CD4-positive, alpha-beta T cell treated with Interferon gamma for 1 hour (primary cell): ENCODE results near the gene SHANK3.
"Not testable (repeated sequence)": the region's sequence is repeated elsewhere in the genome, so short reads cannot be mapped to it uniquely, and the experiment has no call there.

ENCODE experiments used
- DNase-seq: peaks from one replicate; pipeline ENCODE4 v3.0.0-alpha.2; 2020

SHANK3 gene

DNA sequence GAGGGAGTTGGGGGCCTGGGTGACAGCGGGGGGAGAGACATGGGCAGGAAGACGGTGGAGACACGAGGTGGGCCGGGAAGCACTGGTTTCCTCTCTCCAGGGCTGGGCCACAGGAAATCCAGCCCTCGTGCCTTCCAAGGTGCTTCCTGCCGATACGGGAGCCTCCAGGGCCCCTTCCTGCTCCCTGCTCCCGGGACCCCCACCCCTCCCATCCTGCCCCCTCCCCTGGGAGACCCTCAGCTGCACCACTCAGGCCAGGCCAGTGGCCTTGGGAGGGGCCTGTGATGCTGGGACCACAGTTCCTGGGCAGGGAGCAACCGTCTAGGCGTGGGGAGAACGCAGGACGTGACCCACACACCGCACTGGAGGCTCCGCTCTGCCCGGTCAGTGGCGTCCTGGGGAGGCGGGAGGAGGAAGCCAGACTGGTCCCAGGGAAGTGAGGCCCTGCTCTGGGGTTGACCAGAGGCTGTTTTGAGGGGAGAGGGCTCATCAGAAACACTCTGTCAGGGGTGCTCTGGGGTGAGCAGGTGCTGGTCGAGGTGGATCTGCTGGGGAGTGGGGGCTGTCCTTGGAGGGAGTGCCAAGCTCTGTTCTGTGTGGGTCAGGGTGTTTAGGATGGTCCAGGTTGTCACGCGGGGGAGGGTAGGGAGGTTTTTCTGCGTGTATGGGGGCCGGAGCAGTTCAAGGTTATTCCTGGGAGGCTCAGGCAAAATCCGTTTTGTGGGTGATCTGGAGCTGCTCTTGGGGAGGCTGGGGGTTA is at the start of gene SHANK3:
Gene SHANK3 (plus strand): TSS at position 353 of the 760 bp plus-strand sequence.
- DNase-seq, result no peak

DNA sequence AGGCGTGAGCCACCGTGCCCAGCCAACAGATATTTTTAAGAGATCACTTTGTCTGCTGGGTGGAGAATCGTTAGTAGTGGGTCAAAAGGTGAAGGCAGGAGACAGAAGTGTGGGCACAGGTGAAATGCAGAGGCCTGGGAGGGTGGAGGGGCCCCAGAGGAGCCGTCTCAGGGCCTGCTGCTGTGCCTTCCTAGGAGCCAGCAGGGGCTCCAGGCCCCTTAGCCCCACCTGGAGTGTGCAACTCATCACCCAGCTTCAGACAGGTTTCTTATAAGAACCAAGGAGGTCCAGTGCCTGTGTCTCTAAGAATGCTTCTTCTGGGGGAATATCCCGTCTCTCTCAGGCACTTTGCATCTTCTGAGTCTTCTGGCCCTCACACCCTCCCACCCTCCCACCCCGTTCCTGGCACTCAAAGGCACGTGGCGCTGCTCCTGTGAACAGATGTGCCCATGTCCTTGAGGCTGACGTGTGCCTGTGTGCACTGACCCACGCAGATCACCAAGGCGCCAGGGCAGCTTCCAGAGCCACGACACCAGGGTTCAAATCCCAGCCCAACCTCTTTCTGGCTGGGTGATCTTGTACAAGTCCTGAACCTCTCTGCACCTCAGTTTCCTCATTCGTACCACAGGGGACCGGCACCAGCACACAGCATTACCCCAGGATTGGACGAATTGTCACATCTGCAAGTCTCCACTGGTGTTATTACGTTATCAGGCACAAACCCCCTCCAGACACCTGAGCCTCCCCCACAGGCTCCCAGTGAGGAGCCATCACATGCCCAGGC is 48.1 kb upstream of the SHANK3 start:
- no peak for DNase-seq

DNA sequence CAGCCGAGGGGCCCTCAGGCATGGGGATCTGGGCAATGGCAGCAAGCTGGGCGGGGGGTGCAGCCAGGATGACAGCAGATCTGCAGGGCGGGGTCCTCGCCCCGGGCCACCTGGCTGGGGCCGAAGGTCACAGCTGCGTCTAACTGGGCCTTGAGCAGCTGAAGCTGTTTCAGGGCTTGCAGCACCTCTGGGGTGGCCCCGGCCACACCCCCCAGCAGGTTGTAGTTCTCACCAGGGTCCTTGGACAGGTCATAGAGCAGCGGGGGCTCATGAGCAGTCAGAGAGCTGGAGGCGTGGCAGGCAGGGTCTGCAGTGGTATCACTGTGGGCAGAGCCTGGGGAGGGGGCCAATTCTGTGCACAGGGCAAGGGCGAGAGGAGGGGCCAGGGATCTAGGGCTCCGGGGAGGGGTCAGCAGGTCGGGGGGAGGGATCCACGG is 47.5 kb upstream of the SHANK3 start:
- no peak for DNase-seq

DNA sequence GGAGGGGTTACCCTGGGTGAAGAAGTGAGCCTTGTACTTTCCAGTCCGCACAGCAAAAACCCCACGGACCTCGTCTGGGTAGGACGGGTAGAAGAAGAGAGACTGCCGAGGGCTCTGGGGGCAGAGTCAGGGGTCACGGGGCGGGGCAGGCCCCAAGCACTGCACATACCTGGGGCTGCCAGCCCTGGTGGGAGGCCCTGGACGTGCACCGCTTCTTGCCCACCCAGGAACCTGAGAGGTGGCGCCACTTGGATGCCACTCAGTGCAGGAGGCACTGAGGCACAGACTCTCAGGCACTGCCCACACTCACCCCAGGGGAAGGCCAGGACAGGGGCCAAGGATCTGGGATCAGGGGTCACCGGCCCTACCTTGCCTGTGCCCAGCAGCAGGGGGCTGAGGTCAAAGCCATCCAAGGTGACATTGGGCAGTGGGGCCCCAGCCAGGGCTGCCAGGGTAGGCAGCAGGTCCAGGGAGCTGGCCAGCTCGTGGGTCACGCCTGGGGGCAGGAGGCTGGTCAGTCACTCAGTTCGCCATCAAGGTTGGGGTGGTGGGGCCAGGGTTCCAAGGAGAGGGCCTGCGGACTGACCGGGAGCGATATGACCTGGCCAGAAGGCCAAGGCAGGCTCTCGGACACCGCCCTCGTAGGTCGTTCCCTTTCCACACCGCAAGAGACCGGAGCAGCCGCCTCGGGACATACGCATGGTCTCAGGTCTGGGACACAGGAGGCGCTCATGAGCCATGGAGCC is 46.9 kb upstream of the SHANK3 start:
- no peak for DNase-seq

DNA sequence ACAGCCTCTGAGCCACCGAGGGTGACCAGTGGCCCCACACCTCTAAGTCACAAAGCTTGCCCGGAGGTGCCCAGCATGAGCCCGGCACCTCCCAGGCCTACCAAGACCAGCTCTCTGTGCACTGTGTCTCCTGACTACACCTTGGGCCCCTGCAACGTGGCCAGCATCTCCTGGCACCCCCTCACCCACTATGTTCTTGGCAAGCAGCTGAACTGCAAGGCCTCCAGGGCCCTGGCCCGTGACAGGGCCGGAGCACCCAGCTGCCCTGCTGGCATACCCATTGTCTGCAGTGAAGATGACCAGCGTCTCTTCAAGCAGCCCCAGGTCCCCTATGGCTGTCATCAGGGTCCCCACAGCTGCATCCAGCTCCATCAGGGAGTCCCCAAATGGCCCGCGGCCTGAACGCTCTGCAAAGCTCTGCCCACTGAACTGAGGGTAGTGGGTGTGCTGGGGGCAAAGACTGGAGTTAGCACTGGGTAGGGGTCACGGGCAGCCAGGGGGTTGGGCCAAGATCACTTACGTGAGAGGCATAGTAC is 46.2 kb upstream of the SHANK3 start:
- no peak for DNase-seq

DNA sequence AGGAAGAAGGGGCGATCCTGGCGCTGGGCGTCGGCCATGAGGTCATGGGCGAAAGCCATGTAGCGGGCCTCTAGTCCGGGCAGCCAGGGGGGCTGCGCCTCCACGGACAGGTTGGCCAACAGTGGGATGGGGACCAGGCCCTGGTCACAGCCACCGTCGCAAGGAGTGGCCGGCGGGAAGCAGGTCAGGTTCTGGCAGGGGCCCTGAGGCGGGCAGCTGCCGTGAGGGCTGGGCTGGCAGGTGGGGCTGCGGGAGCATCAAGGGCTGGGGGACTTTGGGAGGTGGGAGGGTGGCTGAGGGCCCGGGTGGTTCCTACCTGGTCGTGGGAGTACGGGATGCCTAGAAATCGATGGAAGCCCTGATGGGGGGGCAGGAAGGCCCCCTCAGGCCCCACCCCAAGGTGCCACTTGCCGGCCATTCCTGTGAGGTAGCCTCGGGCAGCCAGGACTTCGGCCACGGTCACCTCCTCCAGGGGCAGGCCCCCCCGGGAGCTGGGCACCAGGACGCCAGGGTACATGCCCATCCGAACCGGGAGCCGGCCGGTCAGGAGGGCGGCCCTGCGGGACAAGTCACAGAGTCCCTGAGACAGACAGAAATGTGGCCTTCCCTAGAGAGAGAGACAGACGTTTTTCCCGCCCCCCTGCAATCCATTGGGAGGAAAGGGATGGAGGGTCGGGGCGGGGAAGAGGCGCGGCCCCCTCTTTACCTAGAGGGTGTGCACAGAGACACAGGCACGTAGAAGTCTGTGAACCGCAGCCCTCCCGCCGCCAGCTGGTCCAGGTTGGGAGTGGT is 45.6 kb upstream of the SHANK3 start:
- DNase-seq, result no peak

DNA sequence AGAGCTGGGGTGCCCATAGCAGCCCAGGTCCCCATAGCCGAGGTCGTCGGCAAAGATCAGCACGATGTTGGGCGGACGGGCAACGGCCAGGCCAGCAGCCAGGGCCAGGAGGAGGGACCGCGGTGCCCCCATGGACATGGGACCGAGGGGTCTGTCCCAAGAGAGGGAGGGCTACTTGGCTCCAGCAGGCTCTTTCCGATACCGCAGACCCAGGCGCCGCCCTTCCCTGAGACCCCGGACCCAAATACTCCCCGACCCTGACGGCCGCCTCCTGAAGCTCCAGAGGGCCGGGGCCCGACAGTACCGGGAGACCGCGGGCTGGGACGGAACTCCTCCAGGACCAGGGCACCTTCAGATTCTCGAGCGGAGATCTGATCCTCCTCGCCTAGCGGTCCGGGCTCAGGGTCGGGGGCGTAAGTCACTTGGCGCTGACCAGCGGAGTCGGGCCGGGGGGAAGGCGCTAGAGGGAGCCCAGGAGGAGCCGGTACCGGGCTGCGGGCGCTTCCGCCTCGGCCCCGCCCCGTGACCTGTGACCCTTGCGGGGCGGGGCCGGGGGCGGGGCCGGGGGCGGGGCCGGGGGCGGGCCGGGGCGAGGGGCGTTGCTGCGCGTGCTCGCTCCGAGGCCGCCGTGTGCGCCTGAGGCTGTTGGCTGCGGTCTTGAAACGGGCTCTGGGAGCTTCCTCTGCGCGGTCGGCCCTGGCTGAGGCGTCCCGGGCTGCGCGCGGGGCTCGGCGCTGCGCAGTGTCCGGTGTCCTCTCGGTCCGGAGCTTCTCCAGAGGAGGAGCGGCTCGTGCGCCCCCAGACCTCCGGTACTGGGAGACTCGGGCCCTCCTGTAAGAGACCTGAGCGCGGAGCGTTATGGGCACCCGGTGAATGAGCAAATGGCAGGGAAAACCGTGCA is 44.7 kb upstream of the SHANK3 start, which contains the start of gene ARSA:
Gene ARSA (minus strand): TSS at position 511 of the 901 bp plus-strand sequence. CDS start 373 bp downstream, at position 138.
- DNase-seq, result peak; percentile 83

DNA sequence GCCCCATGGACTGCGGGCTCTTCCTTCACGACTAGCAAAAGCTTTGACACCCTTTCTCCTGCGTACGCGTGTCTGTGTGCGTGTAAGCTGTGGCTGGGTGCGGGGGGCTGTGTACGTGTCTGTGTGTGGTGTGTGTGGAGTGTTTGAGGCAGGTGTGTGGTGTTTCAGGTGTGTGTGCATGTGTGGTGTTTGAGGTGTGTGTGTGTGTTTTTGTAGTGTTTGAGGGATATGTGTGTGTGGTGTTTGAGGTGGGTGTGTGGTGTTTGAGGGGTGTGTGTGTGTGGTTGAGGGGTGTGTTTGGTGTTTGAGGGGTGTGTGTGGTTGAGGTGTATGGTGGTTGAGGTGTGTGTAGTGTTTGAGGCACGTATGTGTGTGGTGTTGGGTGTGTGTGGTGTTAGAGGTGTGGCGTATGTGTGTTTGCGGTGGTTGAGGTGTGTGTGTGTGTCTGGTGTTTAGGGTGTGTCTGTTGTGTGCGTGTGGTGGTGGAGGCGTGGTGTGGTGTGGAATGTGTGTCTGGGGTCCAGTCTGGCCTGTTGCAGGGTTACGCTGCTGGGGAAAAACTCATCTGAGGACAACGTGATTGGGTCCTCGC is 44.0 kb upstream of the SHANK3 start:
- DNase-seq, result peak; percentile 70

DNA sequence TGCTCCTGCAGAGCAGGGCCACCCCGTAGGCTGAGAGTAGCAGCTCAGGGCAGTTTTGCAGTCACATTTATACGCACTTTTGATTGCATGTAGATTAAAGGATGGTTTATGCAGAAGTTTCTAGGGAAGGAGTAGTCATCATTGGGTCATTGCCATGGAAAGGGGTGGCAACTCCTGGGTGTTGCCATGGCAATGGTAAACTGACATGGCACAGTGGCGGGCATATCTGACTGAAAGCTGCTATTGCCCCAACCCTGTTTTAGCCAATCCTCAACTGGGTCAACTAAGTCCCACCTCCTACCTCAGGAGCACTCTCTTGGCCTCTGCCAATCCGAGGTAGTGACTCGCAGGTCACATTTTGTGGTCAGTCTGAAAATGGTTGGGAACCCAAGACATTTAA is 42.2 kb upstream of the SHANK3 start:
- no peak for DNase-seq

DNA sequence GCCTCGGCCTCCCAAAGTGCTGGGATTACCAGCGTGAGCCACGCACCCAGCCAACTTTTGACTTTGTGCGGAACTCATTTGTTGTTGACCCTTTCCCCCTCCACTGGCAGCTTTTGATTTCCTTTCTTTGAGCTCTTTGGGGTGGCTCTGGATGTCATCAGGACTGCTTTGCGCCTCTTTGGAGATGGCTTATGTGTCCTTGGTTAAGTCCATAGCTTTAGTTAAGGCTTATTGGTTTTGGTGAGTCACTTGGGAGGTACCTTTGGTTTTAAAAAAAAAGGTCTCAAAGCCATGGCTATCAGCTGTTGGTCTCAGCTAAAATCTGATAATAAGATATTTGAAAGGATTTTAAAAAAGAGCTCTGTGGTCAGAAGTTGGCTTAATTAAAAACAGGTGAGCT is 39.5 kb upstream of the SHANK3 start:
- no peak for DNase-seq

DNA sequence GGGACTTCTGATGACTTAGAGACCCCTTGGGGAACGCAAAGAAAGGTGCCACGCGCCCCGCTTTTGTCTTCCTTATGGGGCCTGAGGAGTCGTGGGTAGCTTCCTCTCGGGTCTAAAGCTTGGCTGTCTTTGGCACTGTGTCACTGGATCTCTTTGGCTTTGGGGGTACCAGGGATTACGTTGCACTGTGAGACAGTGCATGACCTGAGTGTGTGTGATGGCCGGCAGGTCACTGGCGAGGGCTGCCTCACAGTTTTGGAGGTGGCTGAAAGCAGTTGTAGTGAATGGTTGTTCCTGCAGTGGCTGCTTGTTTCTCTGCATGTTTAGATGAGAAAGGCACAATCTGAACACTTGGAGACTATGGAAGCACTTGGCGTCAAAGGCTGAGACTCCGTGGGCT is 38.9 kb upstream of the SHANK3 start:
- no peak for DNase-seq

DNA sequence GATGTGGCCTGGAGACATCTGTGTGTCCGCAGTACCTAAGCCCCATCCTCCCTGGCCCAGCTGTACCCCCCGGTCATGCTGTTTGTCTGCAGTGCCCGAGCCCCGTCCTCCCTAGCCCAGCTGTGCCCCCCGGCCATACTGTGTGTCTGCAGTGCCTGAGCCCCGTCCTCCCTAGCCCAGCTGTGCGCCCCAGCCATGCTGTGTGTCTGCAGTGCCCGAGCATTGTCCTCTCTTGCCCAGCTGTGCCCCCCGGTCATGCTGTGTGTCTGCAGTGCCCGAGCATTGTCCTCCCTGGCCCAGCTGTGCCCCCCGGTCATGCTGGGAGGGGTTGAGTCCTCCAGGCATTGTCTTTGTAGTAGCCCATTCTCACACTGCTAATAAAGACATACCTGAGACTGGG is 37.0 kb upstream of the SHANK3 start:
- no peak for DNase-seq

DNA sequence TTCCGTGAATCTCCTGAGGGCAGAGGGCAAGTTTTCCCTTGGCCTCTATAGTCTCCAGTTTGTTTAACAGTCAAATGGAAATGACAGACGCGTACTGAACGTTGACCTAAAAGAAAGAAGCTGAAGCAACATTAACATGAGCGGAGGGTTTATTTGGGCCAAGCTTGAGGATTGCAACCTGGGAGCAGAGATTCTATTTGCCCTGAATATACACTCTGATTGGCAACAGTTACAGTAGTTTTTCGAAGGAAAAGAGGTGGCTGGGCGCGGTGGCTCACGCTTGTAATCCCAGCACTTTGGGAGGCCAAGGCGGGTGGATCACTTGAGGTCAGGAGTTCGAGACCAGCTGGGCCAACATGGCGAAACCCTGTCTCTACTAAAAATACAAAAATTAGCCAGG is 32.3 kb upstream of the SHANK3 start:
- DNase-seq, result not testable (repeated sequence)

DNA sequence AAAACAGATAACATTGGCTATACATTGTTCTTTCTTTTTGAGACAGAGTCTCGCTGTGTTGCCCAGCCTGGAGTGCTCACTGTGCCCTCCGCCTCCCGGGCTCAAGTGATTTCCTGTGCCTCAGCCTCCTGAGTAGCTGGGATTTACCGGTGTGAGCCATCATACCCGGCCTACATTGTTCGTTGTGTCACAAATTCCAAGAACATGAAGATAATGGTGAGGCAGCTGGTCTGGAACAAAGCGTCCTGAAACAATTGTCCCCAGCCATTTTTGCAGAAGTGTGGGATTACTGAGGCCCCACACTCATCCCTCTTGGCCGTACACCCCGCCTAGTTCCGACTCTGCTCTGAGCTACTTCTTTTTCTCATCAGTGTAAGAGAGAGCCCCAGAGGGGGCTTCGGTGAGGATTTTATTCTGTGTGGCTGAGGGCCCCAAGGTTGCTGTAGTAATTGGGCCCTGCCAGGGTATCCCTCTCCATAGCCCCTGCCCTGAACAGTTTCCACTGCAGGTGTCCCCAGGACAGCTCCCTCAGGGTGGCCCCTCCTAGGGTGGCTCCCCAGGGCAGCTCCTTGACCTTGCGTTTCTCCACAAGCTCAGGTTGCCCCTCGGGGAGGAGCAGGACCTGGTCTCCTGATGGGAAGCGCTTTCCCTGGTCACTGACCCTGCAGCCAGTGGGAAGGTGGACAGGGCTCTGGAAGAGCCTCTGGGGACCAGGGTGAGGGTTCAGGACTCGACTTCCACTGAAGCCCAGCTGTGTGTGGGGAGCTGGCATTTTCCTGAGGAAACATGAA is 31.6 kb upstream of the SHANK3 start:
- DNase-seq, result no peak

DNA sequence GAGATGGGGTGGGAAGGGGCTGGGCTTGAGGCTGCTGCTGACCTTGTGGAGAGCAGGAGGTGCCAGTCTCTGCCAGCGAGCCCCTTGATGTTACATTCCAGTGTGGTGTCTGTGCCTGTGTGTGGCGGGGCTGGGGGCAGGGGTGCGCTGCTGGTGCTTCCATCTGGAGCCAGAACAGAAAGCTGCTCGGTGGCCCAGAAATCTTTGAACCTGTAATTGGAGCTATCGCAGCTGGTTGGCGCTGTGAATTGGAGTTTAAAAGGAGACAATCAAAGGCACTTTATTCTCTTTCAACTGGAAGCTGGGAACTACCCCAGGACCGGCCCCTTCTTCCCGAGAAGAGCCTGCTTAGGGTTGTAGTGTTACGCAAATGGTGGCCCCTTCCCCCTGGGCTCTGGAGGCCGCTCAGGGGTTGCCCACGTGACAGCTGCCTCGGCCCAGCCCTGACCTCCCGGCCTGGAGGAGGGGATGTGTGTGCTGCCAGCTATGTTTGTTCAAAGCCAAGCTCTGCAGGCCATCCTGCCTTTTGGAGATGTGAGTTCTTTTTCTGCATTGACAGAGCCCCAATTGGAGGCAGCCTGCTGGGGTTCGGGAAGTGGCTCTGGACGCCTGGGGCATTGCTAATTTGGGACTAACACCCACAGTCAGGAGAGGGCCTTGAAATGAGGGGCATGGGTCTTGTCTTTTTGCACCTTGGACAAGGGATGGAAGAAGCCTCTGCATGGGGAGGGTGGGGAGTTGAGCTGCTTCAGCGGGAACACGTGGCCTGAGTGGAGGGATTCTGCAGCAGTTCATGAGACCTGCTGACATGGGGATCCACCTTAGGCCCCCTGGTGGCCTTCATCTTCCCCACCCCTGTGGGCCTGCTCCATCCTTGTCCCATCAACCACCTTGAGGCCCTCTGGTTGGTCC is 30.7 kb upstream of the SHANK3 start:
- no peak for DNase-seq

DNA sequence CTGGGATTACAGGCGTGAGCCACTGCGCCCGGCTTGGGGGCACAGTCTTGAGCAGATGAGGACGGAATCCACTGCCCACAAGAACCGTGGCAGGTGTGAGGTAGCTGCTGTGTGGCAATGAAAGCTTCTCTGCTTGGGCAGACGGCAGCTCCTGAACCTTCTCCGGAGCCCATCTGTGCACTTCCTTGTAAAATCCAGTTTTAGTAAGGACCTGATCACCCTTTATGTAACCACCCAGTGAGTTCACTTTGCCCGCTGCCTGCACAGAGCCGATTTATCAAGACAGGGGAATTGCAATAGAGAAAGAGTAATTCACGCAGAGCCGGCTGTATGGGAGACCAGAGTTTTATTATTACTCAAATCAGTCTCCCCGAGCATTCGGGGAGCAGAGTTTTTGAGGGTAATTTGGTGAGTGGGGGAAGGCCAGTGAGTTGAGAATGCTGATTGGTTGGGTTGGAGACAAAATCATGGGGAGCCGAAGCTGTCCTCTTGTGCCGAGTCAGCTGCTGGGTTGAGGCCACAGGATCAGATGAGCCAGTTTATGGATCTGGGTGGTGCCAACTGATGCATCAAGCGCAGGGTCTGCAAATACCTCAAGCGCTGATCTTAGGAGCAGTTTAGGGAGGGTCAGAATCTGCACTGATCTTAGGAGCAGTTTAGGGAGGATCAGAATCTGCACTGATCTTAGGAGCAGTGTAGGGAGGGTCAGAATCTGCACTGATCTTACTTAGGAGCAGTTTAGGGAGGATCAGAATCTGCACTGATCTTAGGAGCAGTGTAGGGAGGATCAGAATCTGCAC is 29.4 kb upstream of the SHANK3 start:
- not testable (repeated sequence) for DNase-seq

DNA sequence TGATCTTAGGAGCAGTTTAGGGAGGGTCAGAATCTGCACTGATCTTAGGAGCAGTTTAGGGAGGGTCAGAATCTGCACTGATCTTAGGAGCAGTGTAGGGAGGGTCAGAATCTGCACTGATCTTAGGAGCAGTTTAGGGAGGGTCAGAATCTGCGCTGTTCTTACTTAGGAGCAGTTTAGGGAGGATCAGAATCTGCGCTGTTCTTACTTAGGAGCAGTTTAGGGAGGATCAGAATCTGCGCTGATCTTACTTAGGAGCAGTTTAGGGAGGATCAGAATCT is 28.9 kb upstream of the SHANK3 start:
- not testable (repeated sequence) for DNase-seq

DNA sequence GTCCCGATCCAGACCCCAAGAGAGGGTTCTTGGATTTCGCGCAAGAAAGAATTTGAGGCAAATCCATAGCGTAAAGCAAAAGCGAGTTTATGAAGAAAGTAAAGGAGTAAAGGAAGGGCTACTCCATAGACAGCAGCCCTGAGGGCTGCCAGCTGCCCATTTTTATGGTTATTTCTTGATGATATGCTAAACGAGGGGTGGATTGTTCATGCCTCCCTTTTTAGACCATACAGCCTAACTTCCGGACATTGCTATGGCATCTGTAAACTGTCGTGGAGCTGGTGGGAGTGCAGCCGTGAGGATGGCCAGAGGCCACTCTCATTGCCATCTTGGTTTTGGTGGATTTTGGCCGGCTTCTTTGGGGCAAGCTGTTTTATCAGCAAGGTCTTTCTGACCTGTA is 19.4 kb upstream of the SHANK3 start:
- DNase-seq, result no peak
